Naive thymus-derived CD8-positive, alpha-beta T cell (primary cell): ENCODE results near the gene HSD17B2. TPM values are rescaled to one million over a fixed set of nuclear protein-coding genes. Genes with fewer than 3 reads are reported as not detected.
A peak's percentile ranks its signal among the peaks of the same experiment; 100 is the strongest.

Source experiments
- ATAC-seq, 2 donors: fragments of 150-1000 bp; cut with Tn5 transposase in 1 of 2; sonication (Bioruptor Pico), chemical (Tn5 transposase) in 1 of 2; 1 replicate in 1 of 2; 2 replicates in 1 of 2; pipeline ENCODE4 v1.10.0; 2021; ENCODE audit warnings: mild to moderate bottlenecking in 2 of 2, moderate library complexity in 2 of 2
- POLR2A ChIA-PET: fragments of 350-600 bp; sonication (Branson Sonifier 250); formaldehyde crosslinking; loops from one replicate; lab custom pipeline; 2021; ENCODE audit warnings: antibody characterized with exemption; lab: Charles Lee
- DNase-seq, 10 donors: peaks; one replicate each; pipeline versions ENCODE4 v3.0.0 to v3.0.0-alpha.2; 2020 to 2022
- H3K27ac Mint-ChIP-seq, 10 donors: one replicate each; pipeline ENCODE4 v1.8.0; 2020 to 2022; ENCODE audit warnings: mild to moderate bottlenecking in 10 of 10, mixed read lengths in 10 of 10, moderate library complexity in 4 of 10, inconsistent platforms in 1 of 10
- H3K27me3 Mint-ChIP-seq, 5 donors: one replicate each; pipeline ENCODE4 v1.8.0; 2021 to 2022; ENCODE audit warnings: mixed read lengths in 5 of 5
- H3K36me3 Mint-ChIP-seq, 3 donors: one replicate each; pipeline ENCODE4 v1.8.0; 2020 to 2022; ENCODE audit warnings: mixed read lengths in 3 of 3, mild to moderate bottlenecking in 2 of 3, inconsistent platforms in 1 of 3
- H3K4me1 Mint-ChIP-seq, 4 donors: one replicate each; pipeline ENCODE4 v1.8.0; 2021 to 2022; ENCODE audit warnings: mixed read lengths in 4 of 4
- H3K4me3 Mint-ChIP-seq, 10 donors: one replicate each; pipeline ENCODE4 v1.8.0; 2020 to 2022; ENCODE audit warnings: mild to moderate bottlenecking in 10 of 10, mixed read lengths in 10 of 10, moderate library complexity in 6 of 10, inconsistent platforms in 1 of 10
- H3K9me3 Mint-ChIP-seq, 9 donors: one replicate each; pipeline ENCODE4 v1.8.0; 2020 to 2022; ENCODE audit warnings: mixed read lengths in 9 of 9, mild to moderate bottlenecking in 3 of 9, inconsistent platforms in 1 of 9, moderate library complexity in 1 of 9
- polyA plus RNA-seq, 3 donors: library from polyadenylated mRNA; unstranded; fragments of 300-500 nt; fragmentation: Illumina TruSeq; gene quantifications; one replicate each; pipeline ENCODE4 v1.2.3, GENCODE V29; 2021
- total RNA-seq, 8 experiments: library from RNA in 2 of 8; stranded (reverse) in 2 of 8; gene quantifications; one replicate each; pipeline ENCODE4 v1.2.3 and lab custom pipeline; 2021 to 2026

The HSD17B2 gene
- total and polyA plus RNA-seq, 5 experiments from 2014 or later = 0.16 TPM; not detected in 4

DNA sequence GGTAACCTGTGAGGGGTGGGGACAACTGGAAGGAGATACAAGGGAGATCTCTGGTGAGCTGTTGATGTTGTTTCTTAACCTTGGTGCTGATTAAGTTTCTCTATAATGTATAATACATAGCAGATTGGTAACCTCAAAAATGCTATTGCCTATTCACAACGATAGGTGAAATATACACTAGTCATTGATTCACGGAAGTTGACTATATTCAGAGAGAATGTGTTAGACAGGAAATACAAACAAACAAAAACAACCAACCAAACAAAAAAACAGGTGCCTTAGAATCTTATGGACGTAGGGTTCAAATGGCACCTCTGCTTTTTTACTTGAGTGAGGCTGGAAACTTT, 21.5 kb downstream of the HSD17B2 start:
- POLR2A ChIA-PET = no interaction called here

DNA sequence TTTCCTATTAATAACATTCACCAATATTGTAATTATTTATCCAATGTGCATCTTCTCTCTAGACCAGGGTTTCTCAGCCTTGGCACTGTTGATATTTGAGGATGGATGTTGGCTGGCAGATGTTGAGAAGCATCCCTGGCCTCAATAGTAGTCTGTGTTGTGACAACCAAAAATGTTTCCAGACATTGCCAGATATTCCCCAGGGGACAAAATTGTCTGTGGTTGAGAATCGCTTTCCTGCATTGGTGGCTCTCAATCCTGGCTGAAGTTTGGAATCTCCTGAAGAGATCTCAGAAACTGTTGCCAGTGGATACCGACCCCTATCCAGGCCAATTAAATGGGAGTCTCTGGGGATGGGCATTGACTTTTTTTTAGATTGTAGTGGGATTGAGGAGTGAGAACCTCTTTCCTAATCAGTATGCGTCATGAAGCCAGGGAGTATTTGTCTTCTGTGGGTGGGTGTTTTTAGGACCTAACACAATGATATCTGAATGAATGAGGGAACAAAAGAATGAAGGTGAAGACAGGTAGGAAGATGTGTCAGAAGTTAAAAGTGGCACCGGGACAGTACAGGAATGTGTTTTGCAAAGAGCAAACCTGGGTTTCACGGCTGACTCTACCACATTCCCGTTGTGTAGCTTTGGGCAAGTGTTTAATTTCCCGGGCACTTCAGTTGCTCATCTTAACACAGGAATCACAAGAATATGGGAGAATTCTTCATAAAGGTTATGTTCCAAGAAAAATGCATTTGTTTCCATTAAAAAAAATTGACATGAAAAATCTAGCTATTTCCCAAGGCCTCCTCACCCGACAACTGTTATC, 24.3 kb downstream of the HSD17B2 start:
- no peak for DNase-seq
- POLR2A ChIA-PET = no interaction called here
- peaks cover 0 to 6% (median 0%) of the 10 kb centered on the region in 3 donors for H3K36me3 Mint-ChIP-seq
- H3K4me3 Mint-ChIP-seq = no peak overlapping the region
- peaks cover 10 to 35% (median 19%) of the 10 kb centered on the region in 5 donors for H3K27me3 Mint-ChIP-seq
- no peaks in the 10 kb centered on the region for H3K9me3 Mint-ChIP-seq
- ATAC-seq = no peak
- H3K4me1 Mint-ChIP-seq = no peaks in the 10 kb centered on the region
- H3K27ac Mint-ChIP-seq = no peak overlapping the region

More for the DNA sequence above, 21.5 kb downstream of the HSD17B2 start:
- ATAC-seq (no peak), DNase-seq (no peak)
- Mint-ChIP-seq H3K36me3 (peaks cover 0 to 4% (median 0%) of the 10 kb centered on the region in 3 donors), H3K4me3 (no peak overlapping the region), H3K27ac (no peak overlapping the region), H3K9me3 (no peaks in the 10 kb centered on the region), H3K27me3 (peaks cover 8 to 20% (median 12%) of the 10 kb centered on the region in 5 donors), H3K4me1 (no peaks in the 10 kb centered on the region)

DNA sequence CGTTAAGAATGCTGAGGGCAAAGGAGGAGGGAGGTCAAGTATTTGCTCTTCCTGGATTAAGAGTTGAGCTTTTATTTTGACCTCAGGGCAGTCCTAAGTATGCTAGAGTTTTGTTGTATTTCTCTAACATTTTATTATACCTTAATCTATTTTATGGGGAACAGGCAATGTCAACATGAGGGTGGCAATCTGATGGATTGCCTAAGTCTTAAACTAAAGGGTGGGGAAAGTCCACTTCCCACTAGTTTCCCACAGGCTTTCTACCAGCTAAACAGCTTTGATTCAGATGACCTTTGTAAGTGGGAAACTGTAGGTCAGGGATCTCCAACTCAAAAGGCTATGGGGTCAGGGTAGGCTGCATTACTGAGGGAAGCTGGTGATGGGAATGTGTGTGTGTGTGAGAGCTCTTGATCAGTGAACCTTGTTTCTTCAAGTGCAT, 24.9 kb downstream of the HSD17B2 start:
- no peak for ATAC-seq
- Mint-ChIP-seq H3K27me3 (peaks cover 10 to 35% (median 19%) of the 10 kb centered on the region in 5 donors), H3K36me3 (peaks cover 0 to 6% (median 0%) of the 10 kb centered on the region in 3 donors), H3K4me1 (no peaks in the 10 kb centered on the region), H3K9me3 (no peaks in the 10 kb centered on the region), H3K27ac (no peak overlapping the region), H3K4me3 (no peak overlapping the region)
- POLR2A ChIA-PET = no interaction called here
- DNase-seq = no peak

DNA sequence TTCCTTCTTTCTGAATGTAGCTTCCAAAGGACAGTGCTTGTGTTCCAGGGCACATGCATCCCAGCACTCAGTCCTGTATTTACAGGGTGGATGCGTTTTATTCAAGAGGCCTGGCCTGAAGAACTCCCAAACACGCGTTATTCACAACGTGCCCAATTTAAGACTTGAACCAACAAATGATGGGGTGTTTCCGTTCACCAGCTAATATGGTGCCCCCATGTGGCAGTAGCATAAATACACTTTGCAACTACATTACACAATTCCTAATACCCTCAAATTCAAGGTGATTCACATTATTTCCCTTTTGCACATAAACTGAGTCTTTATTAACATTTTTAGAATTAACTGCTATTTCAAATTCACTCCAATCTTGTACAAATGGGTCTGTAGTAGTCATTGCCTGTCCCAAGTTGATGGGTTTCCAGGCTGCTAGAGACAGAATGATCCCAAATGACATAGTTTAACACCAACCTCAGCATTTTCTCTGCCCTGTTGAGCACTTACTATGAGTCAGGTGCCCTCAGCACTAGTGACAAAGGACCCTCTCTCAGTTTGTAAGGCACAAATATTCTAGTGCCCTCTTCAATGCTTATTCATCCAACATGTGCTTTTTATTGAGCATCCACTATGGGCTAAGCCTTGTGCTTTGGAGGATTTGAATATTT, 26.9 kb downstream of the HSD17B2 start:
- POLR2A ChIA-PET = no interaction called here
- ATAC-seq = no peak
- Mint-ChIP-seq H3K27me3 (peaks cover 9 to 35% (median 19%) of the 10 kb centered on the region in 5 donors), H3K4me3 (no peak overlapping the region), H3K27ac (no peak overlapping the region), H3K4me1 (no peaks in the 10 kb centered on the region), H3K9me3 (no peaks in the 10 kb centered on the region), H3K36me3 (peaks cover 0 to 6% (median 0%) of the 10 kb centered on the region in 3 donors)
- DNase-seq = peak in 1 of 10 donors; percentile 1

DNA sequence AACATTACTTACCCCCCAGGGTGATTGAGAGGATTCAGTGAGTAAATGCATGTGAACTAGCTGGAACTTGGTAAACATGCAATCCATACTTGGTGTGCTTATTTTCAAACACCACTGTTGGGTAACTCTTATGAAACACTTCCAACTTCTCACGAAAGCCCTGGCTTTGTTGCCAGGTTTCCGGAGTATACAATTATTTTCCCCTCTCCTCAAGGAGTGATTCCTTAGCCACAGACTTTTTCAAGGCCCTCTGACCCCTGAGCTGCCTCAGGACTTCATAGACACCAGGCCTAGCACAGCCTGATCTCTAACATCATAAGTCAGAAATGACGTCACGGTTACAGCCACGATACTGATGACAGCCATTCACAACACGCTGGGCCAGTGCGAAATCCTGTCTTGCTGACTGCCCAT, 27.6 kb downstream of the HSD17B2 start:
- H3K27ac Mint-ChIP-seq = no peak overlapping the region
- ATAC-seq (no peak), DNase-seq (no peak)
- peaks cover 9 to 35% (median 19%) of the 10 kb centered on the region in 5 donors for H3K27me3 Mint-ChIP-seq
- POLR2A ChIA-PET = no interaction called here
- H3K36me3 Mint-ChIP-seq = peaks cover 0 to 6% (median 0%) of the 10 kb centered on the region in 3 donors
- H3K4me3 Mint-ChIP-seq = no peak overlapping the region
- H3K4me1 Mint-ChIP-seq = no peaks in the 10 kb centered on the region
- no peaks in the 10 kb centered on the region for H3K9me3 Mint-ChIP-seq

DNA sequence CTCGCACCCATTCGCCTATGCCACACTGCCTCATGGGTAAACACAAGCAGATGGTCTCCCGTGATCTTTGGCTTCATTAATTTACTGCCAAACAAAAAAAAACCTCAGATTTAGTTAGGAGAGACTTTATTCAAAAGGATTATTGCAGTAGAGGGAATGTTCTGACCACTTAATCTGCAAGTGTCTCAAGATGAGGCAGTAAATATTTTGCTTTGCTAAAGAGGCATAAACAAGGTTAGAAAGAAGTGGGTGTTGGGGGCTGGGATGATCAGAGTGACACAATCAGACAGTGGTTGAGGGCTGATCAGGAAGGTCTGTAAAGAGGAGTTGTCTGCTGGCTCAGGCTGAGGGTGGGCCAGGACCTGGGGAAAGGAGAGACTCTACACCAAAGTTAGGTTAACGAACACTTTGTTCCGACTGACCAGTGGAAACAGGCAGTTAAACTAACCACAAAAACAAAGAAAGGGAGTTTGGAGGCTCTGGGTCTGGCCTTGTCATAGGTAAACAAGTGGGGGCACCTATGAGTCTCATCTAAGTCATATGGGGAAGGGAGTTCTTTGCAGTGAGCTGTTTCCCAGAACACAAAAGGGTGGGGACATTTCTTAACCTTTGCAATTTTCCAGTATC, 28.5 kb downstream of the HSD17B2 start:
- no peak for ATAC-seq
- Mint-ChIP-seq H3K27ac (no peak overlapping the region), H3K36me3 (peaks cover 0 to 6% (median 0%) of the 10 kb centered on the region in 3 donors), H3K4me3 (no peak overlapping the region), H3K9me3 (peaks cover 0 to 2% (median 0%) of the 10 kb centered on the region in 9 donors), H3K27me3 (peaks cover 9 to 44% (median 19%) of the 10 kb centered on the region in 5 donors), H3K4me1 (no peaks in the 10 kb centered on the region)
- POLR2A ChIA-PET = no interaction called here
- DNase-seq = no peak

DNA sequence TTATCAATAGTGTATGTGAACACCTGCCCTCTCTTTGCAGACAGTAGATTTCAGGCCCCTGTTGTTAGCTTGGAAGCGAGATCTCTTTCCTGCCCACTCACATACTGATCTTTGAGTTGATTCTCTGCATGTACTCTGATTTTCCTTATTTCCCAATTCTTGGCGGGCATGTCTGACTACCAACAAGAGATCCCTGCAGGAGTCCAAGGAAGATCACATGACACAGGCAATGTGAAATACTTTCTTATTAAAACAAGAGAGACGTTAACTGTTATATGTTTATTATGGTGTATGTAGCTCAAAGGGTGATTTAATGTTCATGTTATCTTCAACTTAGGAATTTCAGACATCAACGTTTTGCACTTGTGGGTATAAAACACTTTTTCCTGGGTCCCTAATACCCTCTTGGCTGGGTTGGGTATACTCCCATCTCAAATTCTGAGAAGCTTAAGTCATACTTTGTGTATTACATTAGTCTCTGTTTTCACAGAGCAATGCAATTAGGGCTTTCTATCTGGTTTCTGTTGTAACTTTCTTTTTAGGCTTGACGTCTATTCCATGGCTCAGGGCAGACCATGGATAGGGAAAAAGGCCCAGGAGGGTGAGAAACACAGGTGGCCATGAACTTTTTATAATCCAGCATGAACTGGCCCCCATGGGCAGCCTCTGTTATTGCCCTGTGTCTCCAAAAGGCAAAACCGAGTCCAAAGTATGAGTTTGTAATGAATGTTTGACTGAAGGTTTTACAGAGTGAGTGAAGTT, 32.2 kb downstream of the HSD17B2 start:
- Mint-ChIP-seq H3K9me3 (peaks cover 0 to 5% (median 0%) of the 10 kb centered on the region in 9 donors), H3K4me3 (no peak overlapping the region), H3K36me3 (peaks cover 0 to 9% (median 2%) of the 10 kb centered on the region in 3 donors), H3K27ac (no peak overlapping the region), H3K4me1 (no peaks in the 10 kb centered on the region), H3K27me3 (peaks cover 5 to 50% (median 36%) of the 10 kb centered on the region in 5 donors)
- DNase-seq = no peak
- POLR2A ChIA-PET = no interaction called here
- no peak for ATAC-seq

DNA sequence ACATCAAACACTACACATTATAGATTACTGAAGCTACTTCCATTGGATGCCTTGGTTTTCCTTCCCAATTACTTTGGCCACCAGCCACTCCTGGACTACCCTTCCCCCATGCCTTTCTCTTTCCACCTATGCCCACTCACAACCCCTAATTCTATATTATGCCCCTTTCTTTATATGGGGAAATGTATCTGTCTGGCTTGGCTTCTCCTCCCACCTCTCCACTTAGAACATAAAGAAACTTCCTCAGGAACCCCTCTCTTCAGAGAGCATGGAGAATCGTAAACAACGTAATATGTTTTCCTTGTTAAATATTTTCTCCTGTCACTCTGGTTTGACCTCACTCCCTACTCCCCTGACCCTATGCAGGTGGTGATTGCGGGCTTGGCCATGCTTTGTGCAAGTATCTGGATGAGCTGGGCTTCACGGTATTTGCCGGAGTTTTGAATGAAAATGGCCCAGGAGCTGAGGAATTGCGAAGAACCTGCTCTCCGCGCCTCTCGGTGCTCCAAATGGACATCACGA, 32.8 kb downstream of the HSD17B2 start:
- Mint-ChIP-seq H3K4me3 (no peak overlapping the region), H3K27ac (no peak overlapping the region), H3K27me3 (peaks cover 5 to 44% (median 34%) of the 10 kb centered on the region in 5 donors), H3K36me3 (peaks cover 0 to 13% (median 0%) of the 10 kb centered on the region in 3 donors), H3K9me3 (peaks cover 0 to 5% (median 0%) of the 10 kb centered on the region in 9 donors), H3K4me1 (no peaks in the 10 kb centered on the region)
- DNase-seq = no peak
- POLR2A ChIA-PET = no interaction called here
- ATAC-seq = no peak

DNA sequence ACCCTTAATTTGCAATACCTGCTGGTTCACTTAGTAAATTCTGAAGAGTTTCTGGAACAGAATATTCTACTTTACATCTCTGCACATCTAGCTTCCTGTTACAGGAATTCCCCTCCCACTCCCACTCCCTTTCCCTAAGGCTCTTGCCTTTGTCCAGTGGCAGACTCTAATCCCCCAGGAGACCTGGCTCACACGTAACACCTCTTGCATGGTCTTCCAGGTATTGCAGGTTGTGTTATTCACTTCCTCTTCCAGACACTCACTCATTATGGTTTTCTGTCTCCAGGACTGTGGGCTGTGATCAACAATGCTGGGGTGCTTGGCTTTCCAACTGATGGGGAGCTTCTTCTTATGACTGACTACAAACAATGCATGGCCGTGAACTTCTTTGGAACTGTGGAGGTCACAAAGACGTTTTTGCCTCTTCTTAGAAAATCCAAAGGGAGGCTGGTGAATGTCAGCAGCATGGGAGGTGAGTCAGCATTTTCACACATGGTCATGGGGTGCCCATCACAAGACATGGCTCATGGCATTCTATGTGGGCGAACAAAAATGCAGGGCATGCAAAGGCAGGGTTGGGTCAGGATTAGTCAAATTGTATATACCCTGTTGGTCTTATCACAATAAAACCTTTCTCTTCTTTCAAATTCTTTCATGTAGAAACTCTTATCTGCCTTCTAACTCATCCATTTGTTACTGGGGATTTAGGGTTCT, 35.8 kb downstream of the HSD17B2 start:
- H3K4me1 Mint-ChIP-seq = no peaks in the 10 kb centered on the region
- peak overlapping the region in 1 of 10 donors; percentile 50 for H3K27ac Mint-ChIP-seq
- DNase-seq (no peak), ATAC-seq (no peak)
- H3K36me3 Mint-ChIP-seq = peaks cover 0 to 19% (median 0%) of the 10 kb centered on the region in 3 donors
- POLR2A ChIA-PET = no interaction called here
- H3K9me3 Mint-ChIP-seq = peaks cover 0 to 11% (median 3%) of the 10 kb centered on the region in 9 donors
- H3K27me3 Mint-ChIP-seq = peaks cover 13 to 57% (median 35%) of the 10 kb centered on the region in 5 donors
- no peak overlapping the region for H3K4me3 Mint-ChIP-seq

DNA sequence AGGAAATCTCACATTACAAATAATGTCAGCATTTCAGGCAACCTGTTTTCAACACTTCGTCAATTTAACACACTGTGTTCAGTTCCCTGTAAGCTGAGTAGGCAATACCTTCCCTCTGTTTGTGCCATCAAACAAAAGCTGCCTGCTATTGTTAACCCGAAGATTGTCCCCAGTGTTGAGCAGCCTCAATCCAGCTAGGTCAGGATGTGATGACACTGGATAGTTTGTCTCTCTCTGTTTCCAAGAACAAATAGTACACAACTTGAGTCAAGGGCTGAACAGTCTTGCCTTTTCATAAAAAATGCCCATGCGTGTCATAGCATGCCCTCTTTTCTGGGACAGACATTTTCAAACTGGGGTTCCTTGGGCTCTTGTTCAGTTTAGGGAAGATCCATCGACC, 36.4 kb downstream of the HSD17B2 start:
- ATAC-seq (no peak), DNase-seq (no peak)
- POLR2A ChIA-PET = no interaction called here
- H3K27ac Mint-ChIP-seq = peak overlapping the region in 1 of 10 donors; percentile 50
- no peak overlapping the region for H3K4me3 Mint-ChIP-seq
- peaks cover 13 to 57% (median 35%) of the 10 kb centered on the region in 5 donors for H3K27me3 Mint-ChIP-seq
- no peaks in the 10 kb centered on the region for H3K4me1 Mint-ChIP-seq
- H3K36me3 Mint-ChIP-seq = peaks cover 0 to 19% (median 0%) of the 10 kb centered on the region in 3 donors
- peaks cover 0 to 11% (median 5%) of the 10 kb centered on the region in 9 donors for H3K9me3 Mint-ChIP-seq

DNA sequence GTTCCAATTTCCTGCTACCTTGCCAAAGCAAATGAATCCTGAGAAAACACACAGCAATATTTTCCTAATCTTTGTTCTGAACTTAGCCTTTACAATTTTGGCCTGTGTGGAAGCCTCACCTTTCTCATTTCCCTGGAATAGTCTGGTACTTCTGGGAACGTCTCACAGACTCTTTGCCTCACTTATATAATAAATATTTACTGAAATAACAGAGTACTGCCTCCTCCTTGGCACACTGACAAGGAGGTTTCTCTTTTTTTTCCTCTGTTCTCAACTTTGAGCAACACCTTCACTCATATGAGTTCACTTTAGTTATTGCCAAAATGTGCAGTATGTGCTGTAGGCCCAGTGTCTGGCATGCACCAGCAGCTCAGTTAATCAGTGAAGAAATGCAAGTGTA, 37.3 kb downstream of the HSD17B2 start:
- POLR2A ChIA-PET = interaction anchor here (0.6 kb wide), 1 partner anchor 129 kb away, joined by 3 read pairs; no protein-coding TSS in a partner anchor
- ATAC-seq = no peak
- Mint-ChIP-seq H3K36me3 (peaks cover 0 to 19% (median 0%) of the 10 kb centered on the region in 3 donors), H3K27me3 (peaks cover 17 to 60% (median 35%) of the 10 kb centered on the region in 5 donors), H3K4me1 (no peaks in the 10 kb centered on the region), H3K27ac (no peak overlapping the region), H3K9me3 (peaks cover 0 to 17% (median 9%) of the 10 kb centered on the region in 9 donors), H3K4me3 (no peak overlapping the region)
- DNase-seq = no peak
